Endothelial cell of umbilical vein (primary cell): Measurements from ENCODE around the gene DMBT1. TPM values are rescaled to one million over a fixed set of nuclear protein-coding genes. Genes with fewer than 3 reads are reported as not detected.

Experiments used
- BruUV-seq: library from RNA; stranded (reverse); fragments of 400-500 nt; replicated peaks from 2 replicates; lab custom pipeline; 2021; lab: Mats Ljungman, UMichigan
- CTCF ChIA-PET: fragments of 300-600, 350-600 bp; sonication (Branson Sonifier 250); formaldehyde crosslinking; loops from one replicate; lab custom pipeline; 2021; ENCODE audit warnings: antibody characterized with exemption, inconsistent platforms; lab: Charles Lee
- POLR2A ChIA-PET: fragments of 300-600, 350-600 bp; sonication (Branson Sonifier 250); formaldehyde crosslinking; loops from one replicate; lab custom pipeline; 2021; ENCODE audit warnings: antibody characterized with exemption, inconsistent platforms; lab: Charles Lee
- DNase-seq: peaks from one replicate; pipeline ENCODE4 v3.0.0-alpha.2; 2011; ENCODE audit warnings: low read depth, low spot score
- FAIRE-seq: peaks from 2 replicates; lab custom pipeline; 2011; peaks lifted over from hg19 to GRCh38; lab: Jason Lieb, UNC
- H2AFZ ChIP-seq: 2 replicates; pipeline ENCODE4 v1.6.0; 2012; ENCODE audit warnings: low read depth, low read length, control low read depth, inconsistent platforms
- H3K27ac ChIP-seq: 2 replicates; pipeline ENCODE4 v1.5.1; 2011; ENCODE audit warnings: low read depth, mild to moderate bottlenecking, control low read depth, low read length, moderate library complexity; ENCODE audit not compliant: insufficient read depth
- H3K27me3 ChIP-seq, 2 experiments: 2 replicates each; pipeline versions ENCODE4 v1.6.0 to v1.6.1; 2011; ENCODE audit warnings: low read length in 2 of 2, mixed read lengths in 1 of 2; ENCODE audit not compliant: control insufficient read depth in 2 of 2, insufficient read depth in 2 of 2
- H3K36me3 ChIP-seq, 2 experiments: 2 replicates in 1 of 2; 3 replicates in 1 of 2; pipeline ENCODE4 v1.5.1; 2011; ENCODE audit warnings: low read length in 2 of 2, mild to moderate bottlenecking in 1 of 2, moderate library complexity in 1 of 2; ENCODE audit not compliant: control insufficient read depth in 2 of 2, insufficient read depth in 2 of 2; ENCODE audit errors: extremely low read depth in 1 of 2
- H3K4me1 ChIP-seq: 3 replicates; pipeline ENCODE4 v1.5.1; 2011; ENCODE audit warnings: mild to moderate bottlenecking, low read length; ENCODE audit not compliant: control insufficient read depth, insufficient read depth; ENCODE audit errors: extremely low read depth
- H3K4me2 ChIP-seq: 2 replicates; pipeline ENCODE4 v1.6.1; 2011; ENCODE audit warnings: low read length, control low read depth, mixed read lengths; ENCODE audit not compliant: insufficient read depth
- H3K4me3 ChIP-seq, 3 experiments: fragments of 200-600 bp in 1 of 3; sonication (generic), shearing (Covaris generic) in 1 of 3; replicated peaks in 1 of 3; 2 replicates each; pipeline ENCODE4 v1.5.1; 2011 to 2016; ENCODE audit warnings: control low read depth in 3 of 3, low read length in 3 of 3, mild to moderate bottlenecking in 2 of 3, inconsistent platforms in 1 of 3, low read depth in 1 of 3, moderate library complexity in 1 of 3; ENCODE audit not compliant: insufficient read depth in 1 of 3
- H3K79me2 ChIP-seq: 2 replicates; pipeline ENCODE4 v1.6.0; 2012; ENCODE audit warnings: low read length, inconsistent platforms; ENCODE audit not compliant: control insufficient read depth, insufficient read depth
- H3K9ac ChIP-seq: replicated peaks from 2 replicates; pipeline ENCODE3; 2011; ENCODE audit warnings: low read length, control low read depth; ENCODE audit not compliant: insufficient read depth; ENCODE audit errors: extremely low read depth
- H3K9me1 ChIP-seq: replicated peaks from 3 replicates; pipeline ENCODE4 v1.6.0; 2011; ENCODE audit warnings: mild to moderate bottlenecking, low read length; ENCODE audit not compliant: control insufficient read depth, insufficient read depth; ENCODE audit errors: extremely low read depth
- H3K9me3 ChIP-seq: replicated peaks from 2 replicates; pipeline ENCODE4 v1.5.1; 2012; ENCODE audit warnings: low read length, inconsistent platforms; ENCODE audit not compliant: control insufficient read depth, insufficient read depth
- H4K20me1 ChIP-seq: replicated peaks from 2 replicates; pipeline ENCODE3; 2011; ENCODE audit warnings: mild to moderate bottlenecking, low read length; ENCODE audit not compliant: control insufficient read depth, insufficient read depth; ENCODE audit errors: extremely low read depth
- CTCF ChIP-seq, 2 donors: IDR thresholded peaks; 1 replicate in 1 of 2; 2 replicates in 1 of 2; pipeline ENCODE4 v1.5.1; 2011; ENCODE audit warnings: low read length in 2 of 2, mild to moderate bottlenecking in 2 of 2, moderate library complexity in 2 of 2, control low read depth in 1 of 2, inconsistent platforms in 1 of 2, low read depth in 1 of 2; ENCODE audit not compliant: insufficient read depth in 1 of 2; ENCODE audit errors: extremely low read depth in 1 of 2
- EZH2 ChIP-seq: IDR thresholded peaks from 2 replicates; pipeline ENCODE4 v1.6.1; 2012; ENCODE audit warnings: borderline replicate concordance, low read depth, mild to moderate bottlenecking, moderate library complexity, low read length, inconsistent platforms; ENCODE audit not compliant: severe bottlenecking
- GATA2 ChIP-seq: IDR thresholded peaks from 2 replicates; pipeline ENCODE4 v1.7.0; 2011; ENCODE audit warnings: low read depth, mild to moderate bottlenecking, moderate library complexity, mixed read lengths, low read length; ENCODE audit not compliant: insufficient read length, insufficient read depth
- dilution Hi-C: fragments of 300-500 bp; cut with MboI; formaldehyde crosslinking; loops from one replicate; pipeline ENCODE4 v1.15.0; 2019; ENCODE audit warnings: low sequenced_read_pairs; ENCODE audit not compliant: extremely low pct_ligation_motif_present
- intact Hi-C: fragments of 100-400 bp; cut with micrococcal nuclease; formaldehyde crosslinking; loops from one replicate; pipeline ENCODE4 v1.10.0; 2022
- polyA plus RNA-seq, 4 experiments: library from polyadenylated mRNA; depleted of rRNA in 3 of 4; stranded (reverse) in 3 of 4; unstranded in 1 of 4; fragments of >200 nt; gene quantifications; 2 replicates each; pipeline versions ENCODE4 v1.2.1 to v1.2.3, GENCODE V29; 2011 to 2012; ENCODE audit warnings: missing spikeins in 1 of 4
- total RNA-seq: library from RNA; stranded (reverse); gene quantifications from 2 replicates; pipeline ENCODE4 v1.2.3, GENCODE V29; 2021
- TF ChIP-seq, protein P1 (sequence below): IDR thresholded peaks from 2 replicates; pipeline ENCODE4 v1.6.1; 2011; ENCODE audit not compliant: insufficient read depth, insufficient read length

DMBT1 gene
- total and polyA plus RNA-seq, 2 donors (not counting 3 experiments of a cell fraction or from before 2014, with no cell fraction given): 0.01 TPM; not detected in 1

DNA sequence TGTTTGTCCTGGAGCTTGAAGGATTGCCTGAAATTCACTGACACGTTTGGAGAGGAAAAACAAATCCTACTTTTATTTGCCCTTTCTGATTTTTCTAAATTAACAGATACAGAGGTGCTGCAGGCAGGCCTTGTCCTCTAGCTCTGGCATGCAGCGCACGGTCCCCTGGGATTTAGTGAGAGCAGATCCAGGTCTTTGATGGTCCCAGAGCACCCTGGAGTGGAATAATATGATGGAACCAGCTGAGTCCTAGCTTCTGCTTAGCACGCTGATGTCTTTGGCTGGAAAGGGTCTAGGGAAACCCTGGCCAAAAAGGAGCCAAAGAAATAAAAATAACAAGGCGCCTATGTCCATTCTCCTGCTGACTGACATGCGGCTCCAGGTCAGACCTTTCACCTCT, 98.6 kb downstream of the DMBT1 start:
- no peaks in the 10 kb centered on the region for H3K9me1 ChIP-seq
- no TSS peak for BruUV-seq
- H3K27me3 ChIP-seq: no peaks in the 10 kb centered on the region
- H3K4me3 ChIP-seq: no peak overlapping the region
- H3K9me3 ChIP-seq: no peaks in the 10 kb centered on the region
- no peak overlapping the region for H2AFZ ChIP-seq
- intact Hi-C loops: no loop called here
- dilution Hi-C loops: no loop called here
- ChIA-PET POLR2A (no interaction called here), CTCF (interaction anchor here (2.8 kb wide), 1 partner anchor 11 kb away, joined by 21 read pairs; no protein-coding TSS in a partner anchor)
- no peak overlapping the region for H3K27ac ChIP-seq
- TF ChIP-seq EZH2: no peak
- TF ChIP-seq, protein P1, sequence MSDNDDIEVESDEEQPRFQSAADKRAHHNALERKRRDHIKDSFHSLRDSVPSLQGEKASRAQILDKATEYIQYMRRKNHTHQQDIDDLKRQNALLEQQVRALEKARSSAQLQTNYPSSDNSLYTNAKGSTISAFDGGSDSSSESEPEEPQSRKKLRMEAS: no peak
- no peak for TF ChIP-seq CTCF (IDR thresholded peaks at IDR 0.05; ENCODE audit: extremely low read depth in 1 of 2, insufficient read depth in 1 of 2, low read depth in 1 of 2, low read length in 2 of 2)
- no peak for DNase-seq
- no peaks in the 10 kb centered on the region for H3K79me2 ChIP-seq
- no peak overlapping the region for H3K9ac ChIP-seq
- no peak overlapping the region for H3K4me2 ChIP-seq
- no peaks in the 10 kb centered on the region for H3K36me3 ChIP-seq
- no peak for FAIRE-seq
- no peaks in the 10 kb centered on the region for H4K20me1 ChIP-seq
- no peaks in the 10 kb centered on the region for H3K4me1 ChIP-seq

- Histone ChIP-seq H3K9me3 (no peaks in the 10 kb centered on the region), H3K27ac (no peak overlapping the region), H3K36me3 (no peaks in the 10 kb centered on the region), H3K9ac (no peak overlapping the region), H3K4me2 (no peak overlapping the region), H3K79me2 (no peaks in the 10 kb centered on the region), H3K27me3 (no peaks in the 10 kb centered on the region), H3K9me1 (no peaks in the 10 kb centered on the region), H4K20me1 (no peaks in the 10 kb centered on the region), H3K4me1 (no peaks in the 10 kb centered on the region), H2AFZ (no peak overlapping the region), H3K4me3 (no peak overlapping the region)
- ChIA-PET POLR2A (no interaction called here), CTCF (interaction anchor here (2.8 kb wide), 1 partner anchor 11 kb away, joined by 21 read pairs; no protein-coding TSS in a partner anchor)
- BruUV-seq: no TSS peak
- intact Hi-C loops: no loop called here
- dilution Hi-C loops: no loop called here
- DNase-seq (no peak), FAIRE-seq (no peak)
- no peak for TF ChIP-seq GATA2
- no peak for TF ChIP-seq CTCF (IDR thresholded peaks at IDR 0.05; ENCODE audit: extremely low read depth in 1 of 2, insufficient read depth in 1 of 2, low read depth in 1 of 2, low read length in 2 of 2)
These were observed 99.1 kb downstream of the DMBT1 start for GRCh38 chr10:122659651-122660050.
